ENCODE data around the gene RAB36.

Gene RAB36

DNA sequence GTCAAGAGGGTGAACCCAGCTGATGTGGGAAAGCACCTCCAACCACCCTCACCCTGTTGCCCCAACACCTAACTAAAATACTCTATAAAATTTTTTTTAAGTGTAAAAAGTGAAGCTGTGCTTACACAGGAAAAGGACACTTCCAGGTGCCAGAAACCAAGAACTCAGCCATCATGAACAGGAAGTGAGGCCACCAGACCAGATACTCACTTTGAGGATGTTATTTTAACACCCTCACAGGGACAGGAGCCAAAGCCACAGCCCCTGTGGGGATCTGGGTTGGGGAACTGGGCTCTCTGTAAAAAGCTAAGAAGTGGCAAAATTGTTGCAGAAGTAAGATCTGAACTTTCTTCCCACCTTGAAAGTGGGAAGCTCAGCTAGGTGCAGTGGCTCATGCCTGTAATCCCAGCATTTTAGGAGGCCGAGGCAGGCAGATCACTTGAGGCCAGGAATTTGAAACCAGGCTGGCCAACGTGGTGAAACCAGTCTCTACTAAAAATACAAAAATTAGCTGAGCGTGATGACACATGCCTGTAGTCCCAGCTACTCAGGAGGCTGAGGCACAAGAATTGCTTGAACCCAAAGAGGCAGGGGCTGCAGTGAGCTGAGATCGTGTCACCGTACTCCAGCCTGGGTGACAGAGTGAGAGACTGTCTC is 7.2 kb upstream of the RAB36 start:
- DNase-seq (ENCODE audit: low read depth): no peak

DNA sequence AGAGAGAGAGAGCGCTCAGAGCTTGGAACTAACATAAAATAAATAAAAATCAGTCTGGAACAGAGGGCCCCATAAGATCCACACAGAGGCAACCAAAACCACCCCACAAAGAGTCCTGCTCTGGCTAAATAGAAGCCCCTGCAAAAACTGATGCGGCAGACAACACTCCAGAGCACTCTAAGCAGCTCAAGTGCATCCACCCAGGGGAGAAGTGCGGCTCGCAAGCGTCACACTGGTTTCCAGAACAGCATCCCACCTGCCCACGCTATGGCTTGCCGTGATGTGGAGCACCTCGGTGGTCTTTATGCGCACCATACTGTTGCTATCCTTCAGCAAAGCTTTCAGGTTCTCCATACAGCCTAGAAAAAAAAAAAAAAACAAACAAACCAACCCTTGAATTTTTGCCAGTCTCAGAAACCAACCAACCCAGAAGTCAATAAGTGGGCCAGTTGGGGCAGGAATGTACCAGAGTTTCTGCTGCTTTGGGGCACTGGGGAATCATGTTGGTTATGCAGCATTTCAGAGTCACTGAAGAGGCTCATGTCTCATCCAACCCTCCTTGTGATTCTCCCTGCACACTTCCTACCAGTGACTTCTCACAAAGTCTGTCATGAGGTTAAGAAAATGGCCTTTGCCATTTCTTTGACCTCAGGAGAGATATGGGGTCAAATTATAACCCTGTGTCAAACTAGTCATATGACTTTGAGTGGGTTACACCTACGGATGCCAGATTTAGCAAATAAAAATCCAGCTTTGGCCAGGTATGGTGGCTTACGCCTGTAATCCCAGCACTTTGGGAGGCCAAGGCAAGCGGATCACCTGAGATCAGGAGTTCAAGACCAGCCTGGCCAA is 6.5 kb upstream of the RAB36 start:
- no peak for DNase-seq (ENCODE audit: low read depth)

DNA sequence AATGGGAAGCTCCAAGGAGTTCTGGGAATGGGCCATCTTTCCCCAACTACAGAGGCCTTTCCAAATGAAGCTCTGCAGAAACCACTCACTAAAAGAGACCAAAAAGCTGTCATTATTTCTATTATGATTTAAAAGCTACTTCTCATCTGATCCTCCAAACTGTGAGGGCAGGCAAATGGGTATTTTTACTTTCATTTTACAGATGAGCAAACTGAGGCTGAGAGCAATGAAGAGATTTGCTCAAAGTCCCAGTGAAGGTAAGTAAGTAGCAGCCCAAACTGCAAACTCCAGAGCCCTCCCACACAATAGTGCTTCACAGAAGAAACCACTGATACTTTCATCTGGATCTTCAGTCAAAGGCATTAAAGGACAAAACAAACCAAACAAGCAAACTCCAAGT is 4.9 kb upstream of the RAB36 start:
- DNase-seq (ENCODE audit: low read depth): no peak

DNA sequence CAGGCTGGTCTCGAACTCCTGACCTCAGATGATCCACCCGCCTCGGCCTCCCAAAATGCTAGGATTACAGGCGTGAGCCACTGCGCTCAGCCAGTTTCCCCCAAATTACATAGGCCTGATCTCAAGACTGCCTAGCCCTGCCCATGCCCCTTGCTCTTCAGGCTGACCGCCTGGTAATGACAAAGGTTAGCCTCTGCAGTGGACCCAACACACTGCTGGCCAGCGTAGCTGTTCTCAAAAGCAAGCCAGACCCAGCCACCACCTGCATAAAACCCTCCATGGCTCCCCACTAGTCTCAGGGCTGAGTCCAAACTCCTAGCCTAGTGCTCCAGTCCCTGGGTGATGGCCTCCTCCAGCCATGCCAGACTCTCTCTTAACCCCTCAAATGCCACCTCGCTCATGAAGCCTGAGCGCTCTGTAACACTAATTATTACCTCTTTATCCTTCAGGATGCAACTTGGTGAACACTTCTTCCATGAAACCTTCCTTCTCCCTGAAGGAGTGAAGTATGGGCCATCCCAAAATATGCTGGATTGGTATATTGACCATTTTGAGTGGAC is 2.7 kb upstream of the RAB36 start:
- no peak for DNase-seq (ENCODE audit: low read depth)

GRCh38 chr22:23143119-23143518 is 2.2 kb upstream of the RAB36 start:
- no peak for DNase-seq (ENCODE audit: low read depth)

DNA sequence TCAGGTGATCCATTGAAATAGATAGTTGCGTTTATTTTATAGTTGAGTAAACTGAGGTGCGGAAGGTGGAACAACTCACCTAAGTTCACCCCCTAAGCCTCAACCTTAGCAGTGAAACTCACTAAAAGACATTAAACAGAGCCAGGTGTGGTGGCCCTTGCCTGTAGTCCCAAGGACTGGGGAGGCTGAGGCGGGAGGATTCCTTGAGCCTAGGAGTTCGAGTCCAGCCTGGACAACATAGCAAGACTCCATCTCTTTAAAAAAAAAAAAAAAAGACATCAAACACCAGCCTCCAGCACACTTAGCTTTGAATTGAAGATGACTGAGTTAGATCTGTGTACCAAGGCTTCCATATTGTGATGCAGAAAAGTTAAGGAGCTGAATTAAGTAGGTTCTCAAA is 845 bp upstream of the RAB36 start:
- DNase-seq (ENCODE audit: low read depth): no peak

DNA sequence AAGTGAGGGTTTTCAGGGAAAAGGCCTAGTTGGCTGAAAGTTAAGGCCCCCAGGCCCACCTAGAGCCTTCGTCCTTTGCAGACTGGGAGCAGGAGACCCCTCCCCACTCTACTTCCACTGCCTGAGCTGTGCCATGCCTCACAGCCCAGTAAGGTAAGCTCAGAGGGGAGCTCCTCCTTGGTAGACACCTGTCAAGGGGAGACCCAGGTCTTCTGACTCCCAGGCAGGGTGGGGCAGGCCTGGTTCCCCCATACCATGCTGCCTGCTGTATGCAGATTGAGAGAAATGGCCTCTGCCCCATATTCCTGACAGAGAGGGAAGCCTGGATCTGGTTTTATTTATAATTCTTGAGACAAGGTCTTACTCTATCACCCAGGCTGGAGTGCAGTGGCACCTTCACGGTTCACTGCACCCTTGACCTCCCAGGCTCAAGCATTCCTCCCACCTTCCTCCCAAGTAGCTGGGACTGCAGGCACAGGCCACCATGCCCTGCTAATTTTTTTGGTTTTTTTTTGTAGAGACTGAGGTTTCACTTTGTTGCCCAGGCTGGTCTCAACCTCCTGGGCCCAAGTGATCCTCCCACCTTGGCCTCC is 697 bp downstream of the RAB36 start:
- no peak for DNase-seq (ENCODE audit: low read depth)

- no peak for DNase-seq (ENCODE audit: low read depth)
Observed at GRCh38 chr22:23146478-23147205, 1.4 kb downstream of the RAB36 start.

- no peak for DNase-seq (ENCODE audit: low read depth)
Observed at GRCh38 chr22:23147617-23148387, 2.5 kb downstream of the RAB36 start.

- DNase-seq (ENCODE audit: low read depth): no peak
Observed at GRCh38 chr22:23149743-23150238, 4.5 kb downstream of the RAB36 start.

DNA sequence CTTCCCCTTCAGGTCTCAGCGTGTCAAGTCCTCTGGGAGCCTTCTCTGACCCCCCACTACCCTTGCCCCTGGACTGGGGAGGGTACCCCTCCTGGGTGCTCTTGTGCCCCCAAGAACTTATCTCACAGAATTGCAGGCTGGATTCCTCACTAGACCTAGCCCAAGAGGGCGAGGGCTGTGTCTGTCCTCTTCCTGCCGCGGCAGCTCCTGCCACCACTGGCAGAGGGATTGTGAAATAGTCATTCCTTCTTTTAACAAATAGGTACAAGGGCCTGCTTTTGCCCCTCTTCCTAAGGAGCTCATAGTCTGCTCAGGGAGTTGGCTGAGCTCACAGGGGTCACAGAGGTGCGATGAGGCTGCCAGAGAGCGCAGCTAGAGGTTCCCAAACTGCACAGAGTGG is 5.5 kb downstream of the RAB36 start:
- no peak for DNase-seq (ENCODE audit: low read depth)

- no peak for DNase-seq (ENCODE audit: low read depth)
Observed at GRCh38 chr22:23151827-23152226, 6.5 kb downstream of the RAB36 start.

- DNase-seq (ENCODE audit: low read depth): no peak
Observed at GRCh38 chr22:23152238-23153114, 7.2 kb downstream of the RAB36 start.

DNA sequence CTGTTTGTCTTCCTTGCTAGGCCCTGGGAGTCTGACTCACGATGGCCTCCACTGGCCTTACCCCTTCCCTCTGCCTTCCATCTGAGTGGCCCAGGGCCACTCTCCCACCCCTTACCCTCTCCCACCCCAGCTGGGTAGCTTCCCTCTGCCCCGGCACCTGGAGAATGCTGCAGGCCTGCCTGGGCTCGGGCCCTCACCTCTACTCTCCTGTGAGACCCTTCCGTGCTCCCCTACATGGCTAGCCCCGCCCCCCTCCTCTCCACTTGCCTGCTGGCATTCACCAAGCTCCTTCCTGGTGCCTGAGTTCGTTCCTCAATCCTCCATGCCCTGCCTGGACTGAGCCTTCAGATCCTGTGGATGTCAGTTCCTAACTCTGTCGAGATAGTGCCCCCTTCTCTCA is 8.7 kb downstream of the RAB36 start:
- DNase-seq (ENCODE audit: low read depth): no peak

DNA sequence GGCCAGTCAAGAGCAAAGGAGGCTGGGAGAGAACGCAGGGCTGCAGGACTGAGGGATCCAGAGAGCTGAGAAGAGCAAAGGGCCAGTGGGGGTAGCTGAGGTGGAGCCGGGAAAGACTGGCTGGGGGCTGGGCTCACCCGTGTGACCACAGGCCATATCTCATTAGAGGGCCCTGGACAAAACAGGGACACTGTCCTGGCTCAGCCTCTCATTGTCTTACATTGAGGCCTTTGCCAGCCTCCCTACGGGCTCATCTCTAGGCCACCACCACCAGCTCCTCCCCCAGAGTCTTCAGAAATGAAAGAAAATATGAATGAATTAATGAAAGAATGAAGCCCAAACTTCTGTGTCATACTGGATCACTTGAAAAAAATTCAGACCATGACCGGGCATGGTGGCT is 9.2 kb downstream of the RAB36 start:
- no peak for DNase-seq (ENCODE audit: low read depth)

DNA sequence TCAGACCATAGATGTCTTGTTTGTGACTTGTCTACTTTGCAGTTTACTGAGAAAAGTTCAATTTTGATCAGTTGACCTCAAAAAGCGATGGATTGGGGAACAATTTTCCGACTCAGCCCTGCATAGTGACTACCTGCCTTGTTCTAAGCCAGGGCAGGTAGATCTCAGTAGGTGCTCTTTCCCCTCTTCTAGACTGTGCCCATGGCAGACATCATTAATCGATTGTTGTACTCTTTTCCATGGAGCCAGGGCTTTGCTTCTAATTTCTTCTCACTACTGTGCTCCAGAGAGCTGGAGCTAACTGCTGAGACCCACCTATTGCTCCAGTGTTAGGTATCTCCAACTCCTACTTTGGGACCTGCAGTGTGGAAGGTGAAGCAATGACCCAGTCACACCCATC is 9.9 kb downstream of the RAB36 start:
- DNase-seq (ENCODE audit: low read depth): no peak

DNA sequence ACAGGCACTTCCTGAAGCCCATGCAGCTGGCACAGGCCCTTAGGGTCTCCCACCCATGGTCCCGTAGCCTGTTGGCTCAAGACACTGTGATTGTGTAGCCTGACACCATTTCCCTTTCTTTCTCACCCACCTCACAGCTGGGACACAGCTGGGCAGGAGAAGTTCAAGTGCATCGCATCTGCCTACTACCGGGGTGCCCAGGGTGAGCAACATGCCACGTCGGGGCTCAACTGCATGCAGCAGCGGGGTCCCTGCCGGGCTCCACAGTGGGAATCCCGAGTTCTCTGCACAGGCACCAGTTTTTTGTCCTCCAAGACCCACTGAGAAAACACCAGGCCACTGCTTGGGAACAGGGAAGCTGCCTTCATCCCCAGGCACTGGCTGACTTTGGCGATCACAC is 10.6 kb downstream of the RAB36 start:
- DNase-seq (ENCODE audit: low read depth): no peak

DNA sequence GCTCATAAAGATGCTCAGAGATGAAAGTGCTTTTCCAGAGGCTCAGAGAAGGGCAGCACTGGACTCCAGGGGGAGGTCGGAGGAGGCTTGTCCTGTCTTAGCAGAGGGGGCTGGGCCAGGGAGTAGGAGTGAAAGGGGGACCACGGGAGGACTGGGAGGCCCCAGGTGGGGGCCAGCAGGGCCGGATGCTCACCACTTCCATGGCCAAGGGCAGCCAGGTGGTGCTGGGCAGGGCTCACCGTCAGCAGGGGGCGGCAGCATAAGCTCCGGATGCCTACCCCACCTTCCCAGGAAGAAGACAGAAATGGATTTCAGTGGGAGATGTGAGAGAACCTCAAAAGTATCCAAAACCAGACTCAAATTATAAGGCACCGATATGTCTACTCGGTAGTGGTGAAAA is 11.0 kb downstream of the RAB36 start:
- DNase-seq (ENCODE audit: low read depth): no peak

DNA sequence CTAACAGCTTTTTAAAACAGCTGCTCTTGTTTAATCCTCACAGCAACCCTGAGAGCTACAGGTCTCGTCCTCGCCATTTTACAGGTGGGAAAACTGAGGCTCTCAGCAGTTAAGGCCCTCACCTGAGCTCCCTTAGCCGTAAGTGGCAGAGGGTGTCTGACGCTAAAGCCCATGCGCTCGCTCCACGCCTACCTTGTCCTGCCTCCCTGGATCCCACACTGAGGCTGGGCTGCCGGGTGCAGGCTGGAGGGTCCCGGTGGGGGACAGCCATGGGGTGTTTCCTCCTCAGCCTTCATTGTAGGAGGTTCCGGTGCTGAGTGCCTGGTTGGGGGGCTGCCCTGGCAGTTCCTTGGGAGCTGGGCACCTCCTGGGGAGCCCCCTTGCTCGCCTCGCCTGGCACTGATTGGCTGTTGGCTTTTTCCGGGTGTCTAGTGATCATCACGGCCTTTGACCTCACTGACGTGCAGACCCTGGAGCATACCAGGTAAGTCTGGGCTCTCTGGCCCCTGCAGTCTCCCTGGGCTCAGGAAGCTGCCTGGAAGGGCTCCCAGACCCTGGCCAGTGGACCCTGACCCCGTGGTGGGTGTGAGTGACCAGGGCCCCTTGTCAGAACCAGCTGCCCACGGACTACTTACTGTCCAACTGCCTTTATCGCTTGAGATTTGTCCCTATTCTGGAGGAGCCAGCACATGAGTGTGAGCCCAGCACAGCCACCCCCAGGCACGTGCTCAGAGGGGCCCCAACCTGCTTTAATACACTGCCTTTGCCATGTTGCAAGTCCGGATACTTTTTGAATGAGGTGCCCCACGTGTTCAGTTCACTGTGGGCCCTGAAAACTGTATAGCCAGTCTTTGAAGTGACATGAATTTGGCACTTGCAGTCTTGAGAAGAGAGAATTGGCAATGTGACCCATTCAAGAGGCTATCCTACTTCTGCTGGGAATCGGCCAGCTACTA is 12.6 kb downstream of the RAB36 start:
- DNase-seq (ENCODE audit: low read depth): no peak

Measured in T follicular helper cell (primary cell).